ENCODE data around the gene MTHFS. TPM values are rescaled to one million over a fixed set of nuclear protein-coding genes. Genes with fewer than 3 reads are reported as not detected.
"Not testable (repeated sequence)": the region's sequence is repeated elsewhere in the genome, so short reads cannot be mapped to it uniquely, and the experiment has no call there.

Gene MTHFS
- total RNA-seq, 4 donors from 2014 or later: 4.8 to 11.8 (median 9.9) TPM

GRCh38 chr15:79938143-79938542 lies 41.3 kb upstream of the MTHFS start:
- H3K27ac ChIP-seq: no peak overlapping the region
- H3K27me3 ChIP-seq: peaks cover 0 to 45% (median 0%) of the 10 kb centered on the region in 4 donors
- no peak for DNase-seq
- intact Hi-C loops (cut with DNase I): no loop called here
- TF ChIP-seq POLR2A (IDR thresholded peaks at IDR 0.05) (no peak), CTCF (IDR thresholded peaks at IDR 0.05) (no peak)
- H3K9me3 ChIP-seq: no peaks in the 10 kb centered on the region
- 68 to 79% methylated on average over 1 of the region's 1 CpG for WGBS, 2 donors
- no peaks in the 10 kb centered on the region for H3K36me3 ChIP-seq
- no peak overlapping the region for H3K4me3 ChIP-seq
- H3K4me1 ChIP-seq: no peaks in the 10 kb centered on the region

GRCh38 chr15:79935556-79936201 lies 38.9 kb upstream of the MTHFS start:
- H3K9me3 ChIP-seq; intact Hi-C loops (cut with DNase I): not testable (repeated sequence)

GRCh38 chr15:79933231-79933630 lies 36.4 kb upstream of the MTHFS start:
- 60 to 79% methylated on average over 3 of the region's 3 CpGs for WGBS, 2 donors
- Histone ChIP-seq H3K4me1 (no peaks in the 10 kb centered on the region), H3K27me3 (peaks cover 0 to 44% (median 0%) of the 10 kb centered on the region in 4 donors), H3K4me3 (no peak overlapping the region), H3K36me3 (no peaks in the 10 kb centered on the region), H3K27ac (no peak overlapping the region), H3K9me3 (no peaks in the 10 kb centered on the region)
- intact Hi-C loops (cut with DNase I): no loop called here
- TF ChIP-seq POLR2A (IDR thresholded peaks at IDR 0.05): no peak
- DNase-seq: no peak

More at GRCh38 chr15:79935556-79936201, 38.9 kb upstream of the MTHFS start:
- 53% methylated on average over 6 to 7 of the region's 7 CpGs for WGBS, 2 donors
- H3K4me1 ChIP-seq, H3K4me3 ChIP-seq, H3K27ac ChIP-seq, H3K36me3 ChIP-seq, DNase-seq: not testable (repeated sequence)
- peaks cover 0 to 39% (median 0%) of the 10 kb centered on the region in 4 donors for H3K27me3 ChIP-seq

- peaks cover 0 to 44% (median 0%) of the 10 kb centered on the region in 4 donors for H3K27me3 ChIP-seq
- H3K27ac ChIP-seq: no peak overlapping the region
- intact Hi-C loops (cut with DNase I): no loop called here
- no peak overlapping the region for H3K4me3 ChIP-seq
- no peaks in the 10 kb centered on the region for H3K36me3 ChIP-seq
- no peak for DNase-seq
- no peaks in the 10 kb centered on the region for H3K4me1 ChIP-seq
- WGBS, 2 donors: 67 to 80% methylated on average over 5 of the region's 5 CpGs
- TF ChIP-seq POLR2A (IDR thresholded peaks at IDR 0.05) (no peak), CTCF (IDR thresholded peaks at IDR 0.05) (no peak)
- H3K9me3 ChIP-seq: no peaks in the 10 kb centered on the region
Observed at GRCh38 chr15:79932447-79932846, 35.6 kb upstream of the MTHFS start.

GRCh38 chr15:79930516-79930915 lies 33.7 kb upstream of the MTHFS start:
- Histone ChIP-seq H3K27me3 (peaks cover 0 to 31% (median 0%) of the 10 kb centered on the region in 4 donors), H3K36me3 (no peaks in the 10 kb centered on the region), H3K9me3 (no peaks in the 10 kb centered on the region), H3K4me3 (no peak overlapping the region), H3K4me1 (no peaks in the 10 kb centered on the region), H3K27ac (no peak overlapping the region)
- WGBS, 2 donors: 63 to 66% methylated on average over 4 to 5 of the region's 5 CpGs
- intact Hi-C loops (cut with DNase I): no loop called here
- DNase-seq: no peak
- TF ChIP-seq CTCF (IDR thresholded peaks at IDR 0.05): no peak
- no peak for TF ChIP-seq POLR2A (IDR thresholded peaks at IDR 0.05)

- Histone ChIP-seq H3K27me3 (peaks cover 0 to 20% (median 0%) of the 10 kb centered on the region in 4 donors), H3K4me1 (peaks cover 1 to 2% (median 2%) of the 10 kb centered on the region in 3 donors), H3K9me3 (no peaks in the 10 kb centered on the region), H3K4me3 (no peak overlapping the region), H3K36me3 (no peaks in the 10 kb centered on the region), H3K27ac (no peak overlapping the region)
- intact Hi-C loops (cut with DNase I): no loop called here
- 81 to 93% methylated on average over 2 of the region's 2 CpGs for WGBS, 2 donors
- TF ChIP-seq POLR2A (IDR thresholded peaks at IDR 0.05): no peak
- no peak for DNase-seq
Observed at GRCh38 chr15:79929412-79929811, 32.6 kb upstream of the MTHFS start.

- 100% methylated on average over 1 of the region's 36 CpGs; no CpG with 5 or more reads in 1 of the 2 donors for WGBS, 2 donors
- DNase-seq; H3K4me3 ChIP-seq; H3K36me3 ChIP-seq; H3K27me3 ChIP-seq; intact Hi-C loops (cut with DNase I); H3K27ac ChIP-seq: not testable (repeated sequence)
- Histone ChIP-seq H3K9me3 (peaks cover 0 to 11% (median 8%) of the 10 kb centered on the region in 3 donors), H3K4me1 (peaks cover 4 to 19% (median 9%) of the 10 kb centered on the region in 3 donors)
Observed at GRCh38 chr15:79926116-79926515, 29.3 kb upstream of the MTHFS start.
